DOHH2 (cell line): ENCODE results near the gene TMC3.

Source experiments
- CTCF ChIP-seq: fragments of 200-600 bp; sonication (generic); IDR thresholded peaks from one replicate; pipeline ENCODE4 v1.5.1; 2014; ENCODE audit warnings: antibody characterized with exemption, mild to moderate bottlenecking, low read depth, low read length; ENCODE audit not compliant: poor library complexity, severe bottlenecking
- EZH2phosphoT487 ChIP-seq: fragments of 200-600 bp; sonication (generic); IDR thresholded peaks from 2 replicates; pipeline ENCODE4 v1.6.1; 2017; ENCODE audit warnings: borderline replicate concordance, mild to moderate bottlenecking, antibody characterized with exemption, low read length, moderate library complexity, mixed read lengths

- TF ChIP-seq CTCF, result no peak
- no peak for TF ChIP-seq EZH2phosphoT487
Measured at GRCh38 chr15:81386947-81387346, 12.9 kb upstream of the TMC3 start.
